GM04503 (cell line): ENCODE measurements around the gene C1QTNF5.

ENCODE experiments used
- DNase-seq: peaks from one replicate; pipeline ENCODE4 v3.0.0-alpha.2; 2012; ENCODE audit warnings: low read depth

C1QTNF5 gene

GRCh38 chr11:119373059-119373920 lies 32.6 kb upstream of the C1QTNF5 start:
- no peak for DNase-seq

GRCh38 chr11:119372260-119373058 lies 31.8 kb upstream of the C1QTNF5 start:
- DNase-seq = no peak

- no peak for DNase-seq
These were observed 31.1 kb upstream of the C1QTNF5 start for GRCh38 chr11:119371778-119372182.

- DNase-seq = no peak
These were observed 30.5 kb upstream of the C1QTNF5 start for GRCh38 chr11:119371067-119371601.

- no peak for DNase-seq
These were observed 29.9 kb upstream of the C1QTNF5 start for GRCh38 chr11:119370486-119371046.

GRCh38 chr11:119369132-119369925 lies 28.6 kb upstream of the C1QTNF5 start:
- DNase-seq = no peak

GRCh38 chr11:119368121-119369034 lies 27.7 kb upstream of the C1QTNF5 start:
- no peak for DNase-seq

GRCh38 chr11:119367661-119368120 lies 27.0 kb upstream of the C1QTNF5 start:
- no peak for DNase-seq

- no peak for DNase-seq
These were observed 26.3 kb upstream of the C1QTNF5 start for GRCh38 chr11:119366690-119367620.

GRCh38 chr11:119365071-119365591 lies 24.4 kb upstream of the C1QTNF5 start:
- no peak for DNase-seq

- DNase-seq = no peak
These were observed 23.3 kb upstream of the C1QTNF5 start for GRCh38 chr11:119363851-119364590.

- DNase-seq = no peak
These were observed 22.6 kb upstream of the C1QTNF5 start for GRCh38 chr11:119363081-119363850.

GRCh38 chr11:119362741-119363080 lies 22.0 kb upstream of the C1QTNF5 start:
- no peak for DNase-seq

- DNase-seq = no peak
These were observed 21.4 kb upstream of the C1QTNF5 start for GRCh38 chr11:119361941-119362725.

GRCh38 chr11:119361056-119361787 lies 20.5 kb upstream of the C1QTNF5 start:
- no peak for DNase-seq
